GM18498 (cell line): ENCODE data around the gene SPNS1.
"Not testable (repeated sequence)": the region's sequence is repeated elsewhere in the genome, so short reads cannot be mapped to it uniquely, and the experiment has no call there.

ENCODE experiments used
- ATAC-seq: cut with Tn5 transposase; IDR thresholded peaks from one replicate; pipeline ENCODE4 v1.9.1; 2021; ENCODE audit warnings: mild to moderate bottlenecking, moderate library complexity; ENCODE audit not compliant: unreplicated experiment

Gene SPNS1

DNA sequence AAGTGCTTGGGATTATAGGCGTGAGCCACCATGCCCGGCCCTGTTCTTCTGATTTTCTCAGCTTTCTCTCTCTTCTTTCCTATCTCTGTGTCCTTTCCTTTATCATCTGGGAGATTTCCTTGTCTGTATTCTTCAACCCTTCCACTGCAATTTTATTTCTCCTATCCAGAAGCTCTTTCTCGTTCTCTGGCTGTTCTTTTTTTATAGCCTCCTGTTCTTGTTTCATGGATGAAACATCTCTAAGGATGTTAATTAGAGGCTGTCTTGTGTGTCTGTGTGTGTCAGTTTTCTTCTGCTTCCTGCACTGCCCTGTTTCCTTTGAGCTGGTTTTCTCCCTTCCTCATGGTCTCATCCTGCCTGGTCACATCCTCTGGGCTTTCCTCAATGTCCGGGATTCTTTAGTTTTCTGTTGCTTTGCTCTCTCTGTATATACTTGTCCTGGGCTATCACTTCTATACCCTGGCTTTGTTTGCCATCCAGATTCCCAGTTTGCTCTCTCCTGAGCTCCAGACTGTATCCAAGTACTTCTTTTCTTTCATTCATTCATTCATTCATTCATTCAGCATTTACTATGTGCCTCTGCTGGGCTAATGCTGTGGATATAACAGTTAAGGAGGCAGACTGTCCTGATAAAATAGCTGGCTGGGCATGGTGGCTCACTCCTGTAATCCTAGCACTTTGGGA is 12.7 kb downstream of the SPNS1 start:
- ATAC-seq: no peak

DNA sequence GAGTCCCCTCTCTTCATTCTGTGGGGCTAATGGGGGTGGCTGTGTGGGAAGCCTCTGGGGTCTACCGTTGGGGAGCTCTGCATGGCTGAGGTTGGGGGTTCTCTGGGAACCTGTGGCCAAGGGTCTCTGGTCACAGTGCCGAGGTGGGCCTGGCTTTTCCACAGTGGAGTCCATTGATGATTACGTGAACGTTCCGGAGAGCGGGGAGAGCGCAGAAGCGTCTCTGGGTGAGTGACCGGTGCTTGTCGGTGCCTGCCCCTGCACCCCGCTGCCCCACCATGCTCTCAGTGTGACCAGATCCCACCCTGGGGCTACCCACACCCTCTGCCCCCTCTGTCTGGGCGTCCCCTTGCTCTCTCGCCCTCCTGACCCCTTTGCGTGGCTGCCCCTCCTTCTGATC is 14.8 kb downstream of the SPNS1 start:
- no peak for ATAC-seq

DNA sequence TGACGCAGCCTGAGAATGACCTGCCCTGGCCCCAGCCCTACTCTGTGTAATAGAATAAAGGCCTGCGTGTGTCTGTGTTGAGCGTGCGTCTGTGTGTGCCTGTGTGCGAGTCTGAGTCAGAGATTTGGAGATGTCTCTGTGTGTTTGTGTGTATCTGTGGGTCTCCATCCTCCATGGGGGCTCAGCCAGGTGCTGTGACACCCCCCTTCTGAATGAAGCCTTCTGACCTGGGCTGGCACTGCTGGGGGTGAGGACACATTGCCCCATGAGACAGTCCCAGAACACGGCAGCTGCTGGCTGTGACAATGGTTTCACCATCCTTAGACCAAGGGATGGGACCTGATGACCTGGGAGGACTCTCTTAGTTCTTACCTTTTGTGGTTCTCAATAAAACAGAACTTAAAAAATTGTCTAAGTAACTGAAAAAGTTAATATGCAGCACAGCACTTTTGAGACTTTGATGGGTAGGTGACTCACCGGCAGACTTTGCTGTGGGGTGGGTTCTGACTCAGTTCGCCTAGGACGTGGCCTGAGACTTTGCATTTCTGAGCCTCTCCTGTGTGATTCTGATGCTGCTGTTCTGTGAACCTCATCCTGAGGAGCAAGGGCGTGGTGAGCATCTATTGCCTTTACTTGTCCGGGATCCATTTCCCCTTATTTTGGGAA is 15.9 kb downstream of the SPNS1 start:
- no peak for ATAC-seq

DNA sequence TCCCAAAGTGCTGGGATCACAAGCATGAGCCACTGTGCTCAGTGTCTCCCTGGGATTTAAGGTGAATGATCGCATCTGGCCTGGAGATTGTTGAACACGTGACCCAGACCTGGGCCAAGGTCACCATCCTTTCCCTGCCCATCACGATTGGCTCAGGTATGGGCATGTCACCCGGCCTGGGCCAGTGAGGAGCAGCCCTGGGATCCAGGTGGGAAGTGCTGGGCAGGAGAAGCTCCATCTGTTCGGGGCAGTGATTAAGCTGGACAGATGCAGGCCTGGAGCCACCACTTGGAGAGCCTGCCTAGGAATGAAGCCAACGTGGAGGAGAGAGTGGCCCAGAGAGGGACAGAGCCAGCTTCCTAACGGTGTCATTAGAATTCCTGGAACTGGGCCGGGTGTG is 17.1 kb downstream of the SPNS1 start:
- ATAC-seq: no peak

DNA sequence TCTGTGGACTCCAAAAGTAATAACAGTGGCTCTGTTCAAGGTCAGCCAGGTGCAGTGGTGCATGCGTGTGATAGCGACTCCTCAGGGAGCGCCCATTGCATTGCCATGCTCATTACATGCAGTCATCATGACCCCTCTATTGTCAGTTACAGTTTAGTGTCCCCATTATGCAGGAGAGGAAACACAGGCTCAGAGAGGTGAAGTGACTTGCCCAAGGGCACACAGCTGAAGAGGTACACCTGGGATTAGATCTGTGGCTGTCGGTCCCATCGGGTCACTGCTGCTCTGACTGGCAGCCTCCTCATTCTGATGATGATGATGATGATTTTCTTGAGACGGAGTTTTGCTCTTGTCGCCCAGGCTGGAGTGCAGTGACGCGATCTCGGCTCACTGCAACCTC is 17.9 kb downstream of the SPNS1 start:
- no peak for ATAC-seq

DNA sequence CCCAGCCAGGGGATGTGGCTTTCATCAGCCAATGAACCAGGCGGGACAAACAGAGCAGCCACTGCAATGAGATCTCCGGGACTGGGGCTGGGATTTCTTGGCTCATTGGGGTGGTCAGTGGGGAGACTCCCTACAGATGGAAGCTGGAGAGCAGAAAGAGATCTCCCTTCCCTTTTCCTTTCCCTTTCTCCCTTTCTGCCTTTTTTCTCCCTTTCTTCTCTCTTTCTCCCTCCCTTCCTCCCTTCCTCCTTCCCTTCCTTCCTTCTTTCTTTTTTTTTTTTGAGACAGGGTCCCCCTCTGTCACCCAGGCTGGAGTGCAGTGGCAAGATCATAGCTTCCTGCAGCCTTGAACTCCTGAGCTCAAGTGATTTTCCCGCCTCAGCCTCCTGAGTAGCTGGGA is 24.3 kb downstream of the SPNS1 start:
- ATAC-seq: no peak

DNA sequence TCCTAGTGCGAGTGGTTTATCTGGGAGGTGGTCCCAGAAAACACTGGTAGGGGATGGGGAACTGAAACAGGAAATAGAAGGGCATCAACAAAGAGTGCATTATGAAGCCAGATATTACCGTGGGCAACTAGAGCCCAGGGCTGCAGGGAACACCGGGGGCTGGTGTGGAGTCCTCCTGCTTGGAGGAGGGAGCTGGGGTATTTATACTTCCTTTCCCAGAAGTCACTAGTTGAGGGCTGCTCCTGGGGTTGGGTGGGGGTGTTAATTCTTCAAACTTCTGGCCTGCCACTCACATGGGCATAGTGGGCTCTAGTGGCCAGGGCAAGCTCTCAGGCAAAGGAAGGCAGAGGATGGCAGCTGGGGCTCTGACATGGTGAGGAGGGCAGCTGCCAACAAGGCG is 25.0 kb downstream of the SPNS1 start:
- no peak for ATAC-seq

DNA sequence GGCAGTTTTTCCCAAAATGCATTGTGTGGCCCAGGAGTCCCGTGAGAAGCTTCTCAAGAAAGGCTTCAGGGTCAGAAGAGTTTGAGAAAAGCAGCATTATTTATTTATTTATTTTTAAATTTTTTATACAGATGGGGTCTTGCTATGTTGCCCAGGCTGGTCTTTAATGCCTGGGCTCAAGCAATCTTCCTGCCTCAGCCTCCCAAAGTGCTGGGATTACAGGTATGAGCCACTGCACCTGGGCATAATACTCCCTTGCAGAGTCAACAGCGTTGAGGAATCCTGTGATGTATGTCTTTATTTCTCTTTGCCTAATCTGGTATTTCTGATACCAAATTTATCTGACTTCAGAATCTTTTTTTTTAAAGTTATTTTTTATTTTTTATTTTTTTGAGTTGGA is 25.4 kb downstream of the SPNS1 start:
- no peak for ATAC-seq

DNA sequence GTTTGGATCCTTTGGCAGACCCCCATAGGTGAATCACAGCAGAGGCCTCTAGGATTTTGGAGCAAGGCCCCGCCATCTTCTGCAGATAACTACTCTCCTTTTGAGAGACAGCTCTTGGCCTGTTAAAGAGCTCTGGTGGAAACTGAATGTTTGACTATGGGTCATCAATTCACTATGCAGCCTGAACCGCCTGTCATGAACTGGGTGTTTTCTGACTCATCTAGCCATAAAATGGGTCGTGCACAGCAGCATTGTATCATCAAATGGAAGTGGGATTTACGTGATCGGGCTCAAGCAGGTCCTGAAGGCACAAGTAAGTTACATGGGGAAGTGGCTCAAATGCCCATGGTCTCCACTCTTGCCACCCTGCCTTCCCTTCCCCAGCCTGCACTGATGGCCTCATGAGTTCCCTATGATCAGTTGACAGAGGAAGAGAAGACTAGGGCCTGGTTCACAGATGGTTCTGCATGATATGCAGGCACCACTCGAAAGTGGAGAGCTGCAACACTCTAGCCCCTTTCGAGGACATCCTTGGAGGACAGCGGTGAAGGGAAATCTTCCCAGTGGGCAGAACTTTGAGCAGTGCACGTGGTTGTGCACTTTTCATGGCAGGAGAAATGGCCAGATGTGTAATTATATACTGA is 30.0 kb downstream of the SPNS1 start:
- not testable (repeated sequence) for ATAC-seq

DNA sequence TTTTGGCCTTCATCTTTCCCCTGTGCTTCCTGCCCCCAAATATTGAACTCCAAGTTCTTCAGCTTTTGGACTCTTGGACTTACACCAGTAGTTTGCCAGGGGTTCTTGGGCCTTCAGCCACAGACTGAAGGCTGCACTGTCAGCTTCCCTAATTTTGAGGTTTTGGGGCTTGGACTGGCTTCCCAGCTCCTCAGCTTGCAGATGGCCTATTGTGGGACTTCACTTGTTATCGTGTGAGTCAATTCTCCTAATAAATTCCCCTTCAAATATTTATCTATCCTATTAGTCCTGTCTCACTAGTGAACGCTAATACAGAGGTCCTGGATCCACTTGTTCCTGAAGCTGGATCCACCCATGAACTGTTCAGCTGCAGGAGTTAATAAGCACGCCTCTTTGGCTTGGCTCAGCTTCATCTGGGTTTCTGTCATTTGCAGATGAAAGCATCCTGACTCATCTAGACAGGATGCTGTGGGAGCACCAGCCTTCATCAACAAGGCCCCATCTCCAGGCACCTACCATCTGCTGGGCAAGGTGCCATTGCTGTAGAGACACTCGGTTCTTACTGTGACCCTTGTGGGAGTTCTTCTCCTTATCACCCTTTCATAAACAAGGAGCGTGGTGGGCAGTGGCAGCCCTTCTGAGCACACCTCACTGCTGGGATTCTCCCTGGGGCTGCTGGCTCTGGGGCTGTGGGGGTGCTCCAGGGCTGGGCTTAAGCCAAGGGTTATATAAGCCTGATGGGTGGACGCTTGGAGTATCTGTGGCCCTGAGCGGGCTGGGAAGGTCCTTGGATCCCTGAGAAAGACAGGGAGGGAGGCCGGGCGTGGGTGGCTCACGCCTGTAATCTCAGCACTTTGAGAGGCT is 33.4 kb downstream of the SPNS1 start:
- ATAC-seq: no peak

DNA sequence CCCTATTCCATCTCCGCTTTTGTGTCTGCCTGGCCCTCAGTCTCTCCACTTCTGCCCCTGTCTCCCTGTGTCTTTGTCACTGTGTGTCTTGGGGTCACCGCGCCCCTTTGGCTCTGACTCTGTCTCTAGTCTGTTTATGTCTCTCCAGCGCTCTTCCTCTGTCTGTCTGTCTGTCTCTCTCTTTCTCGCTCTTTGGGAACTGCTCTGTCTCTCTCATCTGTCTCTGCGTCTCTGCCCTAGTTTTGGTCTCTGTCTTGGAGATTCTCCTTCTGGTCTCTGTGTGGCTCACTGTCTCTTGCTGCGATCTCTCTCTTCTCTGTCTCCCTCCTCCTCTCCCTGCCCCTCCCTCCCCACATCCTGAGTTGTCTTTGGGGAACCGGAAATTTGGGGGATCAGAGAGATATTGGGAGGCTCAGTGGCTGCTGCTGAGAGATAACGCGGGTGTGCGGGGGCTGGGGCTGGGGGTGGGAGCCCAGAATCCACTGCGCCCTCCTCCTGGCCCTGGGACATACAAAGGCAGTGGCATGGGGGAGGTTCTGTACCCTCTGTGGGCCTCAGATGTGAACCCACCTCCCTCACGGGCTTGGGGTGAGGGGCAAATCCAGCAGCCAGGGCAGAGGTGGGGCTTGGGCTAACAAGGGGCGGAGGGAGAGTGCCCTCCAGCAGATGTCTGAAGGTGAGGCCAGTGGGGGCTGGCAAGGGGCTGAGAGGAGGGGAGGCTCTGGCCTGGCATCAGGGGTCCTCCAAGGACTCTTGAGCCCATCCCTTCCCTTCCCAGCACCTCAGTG is 34.7 kb downstream of the SPNS1 start:
- no peak for ATAC-seq

DNA sequence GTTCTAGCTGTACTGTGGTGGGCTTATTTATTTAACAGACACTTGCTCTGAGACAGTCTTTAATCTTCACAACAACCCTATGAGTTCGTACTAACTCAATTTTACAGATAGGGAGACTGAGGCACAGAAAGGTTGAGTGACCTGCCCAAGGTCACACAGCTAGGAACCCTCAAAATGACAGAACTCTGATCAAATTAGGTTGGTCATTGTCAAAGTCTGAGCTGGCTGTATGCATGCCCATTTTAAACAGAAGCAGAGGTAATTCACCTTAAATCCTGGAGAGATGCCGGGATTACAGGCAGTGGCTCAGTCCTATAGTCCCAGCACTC is 35.2 kb downstream of the SPNS1 start:
- no peak for ATAC-seq

DNA sequence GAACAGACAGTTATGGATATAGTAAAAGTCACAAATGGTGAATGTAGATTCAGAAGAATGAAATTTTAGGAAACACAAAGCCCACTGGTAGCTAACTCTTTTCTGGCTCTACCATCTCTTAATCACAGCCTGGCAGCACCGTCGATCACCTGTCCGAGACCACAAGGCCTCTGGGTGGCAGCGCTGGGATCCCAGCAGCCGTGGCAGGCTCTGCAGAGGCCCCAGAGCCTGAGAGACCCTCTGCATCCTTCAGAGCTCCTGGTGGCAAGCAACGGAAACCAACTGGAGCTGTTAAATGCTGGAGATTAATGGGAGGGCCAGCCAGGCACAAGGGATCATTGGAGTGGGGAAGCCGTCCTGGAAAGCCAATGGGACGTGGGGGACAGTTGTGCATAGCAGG is 36.5 kb downstream of the SPNS1 start:
- no peak for ATAC-seq

DNA sequence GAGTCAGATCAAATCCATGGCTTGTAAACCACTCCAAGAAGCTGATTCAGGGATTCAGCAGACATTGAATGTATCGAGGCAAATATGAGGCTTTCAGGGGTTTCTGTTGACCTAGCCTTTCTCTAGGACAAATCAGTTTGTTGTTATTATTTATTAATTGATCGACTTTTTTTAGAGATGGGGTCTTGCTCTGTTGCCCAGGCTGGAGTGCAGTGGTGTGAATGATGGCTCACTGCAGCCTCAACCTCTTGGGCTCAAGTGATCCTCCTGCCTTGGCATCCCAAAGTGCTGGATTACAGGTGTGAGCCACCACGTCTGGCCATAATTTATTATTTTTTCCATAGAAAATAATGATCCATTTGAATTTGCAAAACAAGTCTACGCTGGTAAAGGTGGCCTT is 37.3 kb downstream of the SPNS1 start:
- no peak for ATAC-seq

DNA sequence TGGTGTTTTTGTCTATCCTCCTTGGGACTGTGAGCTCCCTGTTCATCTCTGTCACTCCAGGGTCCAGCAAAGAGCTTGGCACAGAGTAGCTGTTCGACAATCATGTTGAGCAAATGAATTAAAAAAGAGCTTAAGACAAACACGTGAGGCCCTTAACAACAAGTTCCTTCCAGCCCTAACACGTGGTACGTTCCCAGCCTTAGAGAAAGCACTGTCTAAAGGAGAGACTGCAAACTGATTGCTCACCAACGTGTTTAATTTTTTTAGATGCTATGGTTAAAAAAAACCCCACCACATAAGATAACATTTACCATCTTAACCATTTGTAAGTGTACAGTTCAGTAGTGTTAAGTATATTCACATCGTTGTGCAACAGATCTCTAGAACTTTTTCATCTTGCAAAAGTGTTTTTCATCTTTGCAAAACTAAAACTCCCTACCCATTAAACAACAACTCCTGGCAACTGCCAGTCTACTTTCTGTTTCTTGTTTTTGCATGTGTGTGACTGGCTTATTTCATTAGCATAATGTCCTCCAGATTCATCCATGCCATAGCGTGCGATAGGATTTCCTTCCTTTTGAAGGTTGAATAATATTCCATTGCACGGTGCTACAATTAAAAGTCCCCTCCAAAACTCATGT is 38.5 kb downstream of the SPNS1 start:
- no peak for ATAC-seq

DNA sequence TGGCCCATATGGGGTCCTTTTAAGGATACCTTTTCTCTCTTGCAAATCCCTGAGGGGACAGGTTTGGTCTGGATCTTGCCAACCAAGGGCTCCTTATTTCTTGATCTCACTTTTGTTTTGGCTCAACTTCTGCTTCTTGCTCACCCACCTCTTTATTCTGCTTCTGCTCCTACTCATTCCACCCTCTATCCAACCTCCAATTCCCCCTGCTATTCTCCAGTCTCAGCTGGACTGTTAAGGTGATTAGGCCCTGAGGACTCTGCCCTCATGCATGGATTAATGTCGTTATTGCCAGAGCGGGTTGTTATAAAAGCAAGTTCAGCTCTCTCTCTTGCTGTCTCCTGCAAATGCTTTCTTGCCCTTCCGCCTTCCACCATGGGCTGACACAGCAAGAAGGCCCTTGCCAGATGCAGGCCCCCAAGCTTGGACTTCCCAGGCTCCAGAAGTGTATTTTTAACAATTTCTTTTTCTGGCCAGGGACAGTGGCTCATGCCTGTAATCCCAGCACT is 40.0 kb downstream of the SPNS1 start:
- ATAC-seq: no peak

DNA sequence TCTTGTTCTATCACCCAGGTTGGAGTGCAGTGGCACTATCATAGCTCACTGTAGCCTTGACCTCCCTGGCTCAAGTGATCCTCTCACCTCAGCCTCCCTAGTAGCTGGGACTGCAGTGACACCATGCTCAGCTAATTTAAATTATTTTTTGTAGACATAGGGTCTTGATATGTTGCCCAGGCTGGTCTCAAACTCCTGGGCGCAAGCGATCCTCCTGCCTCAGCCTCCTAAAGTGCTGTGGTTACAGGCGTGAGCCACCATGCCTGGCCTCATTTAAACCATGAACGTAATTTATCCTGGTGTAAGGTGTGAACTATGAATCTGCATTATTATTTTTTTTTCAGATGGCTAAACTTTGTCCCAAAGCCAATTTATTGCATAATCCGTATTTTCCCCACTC is 47.6 kb downstream of the SPNS1 start:
- ATAC-seq: no peak

DNA sequence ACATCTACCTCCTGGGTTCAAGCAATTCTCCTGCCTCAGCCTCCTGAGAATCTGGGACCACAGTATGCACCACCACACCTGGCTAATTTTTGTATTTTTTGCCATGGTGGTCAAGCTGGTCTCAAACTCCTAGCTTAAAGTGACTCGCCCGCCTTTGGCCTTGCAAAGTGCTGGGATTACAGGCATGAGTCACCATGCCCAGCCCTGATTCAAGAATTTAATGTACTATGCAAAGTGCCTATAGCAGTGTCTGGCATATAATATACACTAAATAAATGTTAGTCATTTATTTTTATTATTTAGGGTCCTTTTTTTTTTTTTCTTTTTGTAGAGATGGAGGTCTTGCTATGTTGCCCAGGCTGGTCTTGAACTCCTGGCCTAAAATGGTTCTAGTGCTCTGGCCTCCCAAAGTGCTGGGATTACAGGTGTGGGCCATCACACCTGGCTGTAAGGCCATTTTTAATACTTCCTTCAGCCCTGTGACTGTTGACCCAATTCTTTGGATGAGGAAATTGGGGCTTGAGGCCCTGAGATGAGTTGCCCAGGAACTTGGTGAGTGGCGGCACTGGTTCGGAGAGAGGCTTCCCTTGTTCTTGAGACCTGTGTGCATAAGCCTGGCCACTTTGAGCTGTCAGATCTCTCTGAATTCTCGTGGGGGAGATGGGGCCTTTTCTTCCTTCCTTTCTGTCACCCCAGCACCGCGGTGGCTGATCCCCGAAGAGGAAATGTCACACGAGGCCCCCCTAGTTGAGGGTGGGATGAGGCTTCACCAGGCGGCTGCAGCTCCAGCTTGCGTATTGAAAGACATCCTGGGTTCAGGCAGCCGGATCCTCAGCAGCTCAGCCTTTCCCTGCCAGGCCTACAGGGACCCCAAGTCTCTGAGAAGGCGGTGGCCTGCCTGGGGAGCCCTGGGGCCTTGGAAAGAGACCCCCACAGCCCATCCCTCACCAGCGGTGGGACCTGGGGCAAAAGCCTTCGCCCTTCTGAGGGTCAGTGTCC is 49.0 kb downstream of the SPNS1 start:
- no peak for ATAC-seq

DNA sequence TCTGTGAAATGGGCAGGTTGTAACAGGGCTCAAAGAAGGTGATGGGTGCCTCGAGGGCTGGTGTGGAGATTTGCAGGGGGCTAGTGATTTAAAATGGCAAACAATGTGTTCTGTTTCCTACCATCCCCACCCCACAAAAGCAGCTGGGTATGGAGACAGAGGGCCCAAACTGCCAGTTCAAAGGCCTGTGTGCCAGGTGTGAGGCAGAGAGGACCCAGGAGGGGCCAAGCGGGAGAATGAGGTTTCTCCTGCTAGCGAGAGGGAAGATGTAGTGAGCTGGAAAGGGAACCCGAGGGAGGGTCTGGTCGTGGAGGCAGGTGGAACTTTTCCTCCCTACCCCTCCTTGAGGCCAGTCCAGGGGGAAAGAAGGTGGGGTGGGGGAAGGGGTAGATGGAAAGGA is 49.7 kb downstream of the SPNS1 start:
- ATAC-seq: no peak
